Esophagus (tissue), 2 donors: Measurements from ENCODE around the gene MBTD1. TPM values are rescaled to one million over a fixed set of nuclear protein-coding genes. Genes with fewer than 3 reads are reported as not detected.
"Not testable (repeated sequence)": the region's sequence is repeated elsewhere in the genome, so short reads cannot be mapped to it uniquely, and the experiment has no call there.

Experiments
- H3K27ac ChIP-seq, 2 donors: one replicate each; pipeline ENCODE4 v1.5.1; 2013; ENCODE audit warnings: low read depth in 2 of 2, mild to moderate bottlenecking in 2 of 2, inconsistent platforms in 1 of 2, low read length in 1 of 2, moderate library complexity in 1 of 2
- H3K27me3 ChIP-seq, 2 donors: one replicate each; pipeline ENCODE4 v1.6.1; 2013; ENCODE audit warnings: low read length in 2 of 2, control low read depth in 1 of 2, mild to moderate bottlenecking in 1 of 2; ENCODE audit not compliant: insufficient read depth in 2 of 2, control insufficient read depth in 1 of 2
- H3K36me3 ChIP-seq, 2 donors: one replicate each; pipeline ENCODE4 v1.6.1; 2013; ENCODE audit warnings: low read length in 1 of 2; ENCODE audit not compliant: control insufficient read depth in 2 of 2, insufficient read depth in 2 of 2
- H3K4me1 ChIP-seq, 2 donors: one replicate each; pipeline ENCODE4 v1.6.1; 2013; ENCODE audit warnings: low read length in 1 of 2; ENCODE audit not compliant: control insufficient read depth in 2 of 2, insufficient read depth in 2 of 2
- H3K4me3 ChIP-seq, 2 donors: one replicate each; pipeline ENCODE4 v1.5.1; 2013; ENCODE audit warnings: low read length in 2 of 2, mild to moderate bottlenecking in 2 of 2, low read depth in 1 of 2, moderate library complexity in 1 of 2
- H3K9me3 ChIP-seq, 2 donors: one replicate each; pipeline ENCODE4 v1.6.1; 2013; ENCODE audit warnings: mild to moderate bottlenecking in 2 of 2, low read depth in 1 of 2, low read length in 1 of 2, moderate library complexity in 1 of 2; ENCODE audit not compliant: control insufficient read depth in 2 of 2, insufficient read depth in 1 of 2
- WGBS, 2 donors: extraction: QIAGEN DNeasy Blood & Tissue Kit; methylation state at CpG; one replicate each; pipeline ENCODE4 v1.1.7; 2013; 5-methylcytosine and 5-hydroxymethylcytosine counted together
- polyA plus RNA-seq, 2 donors: library from polyadenylated mRNA; stranded (reverse); fragments of 200-250 nt; gene quantifications; one replicate each; pipeline ENCODE4 v1.2.3, GENCODE V29; 2013
- donor health status: healthy with polysubstance abuse.
- donor health status: Bipolar disorder and iron deficiency.

Gene MBTD1
- polyA plus RNA-seq, 2 donors, result 3.9 to 8.0 TPM

DNA sequence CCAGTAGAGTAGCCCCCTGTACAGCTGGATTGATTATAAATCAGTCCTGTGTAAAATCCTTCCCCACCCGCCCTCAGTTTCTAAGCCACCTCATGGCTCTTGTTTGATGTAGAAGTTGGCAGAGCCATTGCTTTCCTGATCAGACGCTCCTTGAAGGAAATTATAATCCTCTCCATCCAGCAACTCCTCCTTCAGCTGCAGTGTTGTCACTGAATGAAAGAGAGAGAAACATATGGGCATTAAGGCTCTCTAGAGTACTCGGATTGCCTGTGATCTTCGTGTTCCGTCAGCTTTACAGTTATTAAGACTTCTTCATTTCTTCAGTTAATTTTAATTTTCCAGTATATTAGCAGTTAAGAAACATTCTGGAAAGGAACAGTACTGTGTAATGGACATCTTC, 79.4 kb downstream of the MBTD1 start:
- 71 to 76% methylated on average over 5 of the region's 5 CpGs for WGBS, 2 donors
- no peaks in the 10 kb centered on the region for H3K9me3 ChIP-seq
- no peak overlapping the region for H3K4me3 ChIP-seq
- H3K36me3 ChIP-seq, result peaks cover 0 to 5% of the 10 kb centered on the region in 2 donors
- H3K4me1 ChIP-seq, result no peaks in the 10 kb centered on the region
- H3K27ac ChIP-seq, result no peak overlapping the region
- H3K27me3 ChIP-seq, result no peaks in the 10 kb centered on the region

DNA sequence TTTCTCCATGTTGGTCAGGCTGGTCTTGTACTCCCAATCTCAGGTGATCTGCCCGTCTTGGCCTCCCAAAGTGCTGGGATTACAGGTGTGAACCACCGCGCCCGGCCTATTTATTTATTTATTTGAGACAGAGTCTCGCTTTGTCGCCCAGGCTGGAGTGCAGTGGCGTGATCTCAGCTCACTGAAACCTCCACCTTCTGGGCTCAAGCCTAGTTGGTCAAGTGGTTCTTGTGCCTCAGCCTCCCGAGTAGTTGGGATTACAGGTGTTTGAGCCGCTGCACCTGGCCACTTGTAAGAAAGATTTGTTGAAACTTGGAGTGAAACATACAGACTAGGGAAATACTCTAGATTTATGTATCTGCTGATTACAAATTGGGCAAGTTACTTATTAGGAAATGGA, 87.8 kb downstream of the MBTD1 start:
- H3K4me1 ChIP-seq, H3K27ac ChIP-seq, H3K9me3 ChIP-seq, H3K27me3 ChIP-seq, H3K4me3 ChIP-seq: not testable (repeated sequence)
- H3K36me3 ChIP-seq, result peaks cover 3 to 15% of the 10 kb centered on the region in 2 donors
- WGBS, 2 donors, result 94 to 96% methylated on average over 9 of the region's 9 CpGs

DNA sequence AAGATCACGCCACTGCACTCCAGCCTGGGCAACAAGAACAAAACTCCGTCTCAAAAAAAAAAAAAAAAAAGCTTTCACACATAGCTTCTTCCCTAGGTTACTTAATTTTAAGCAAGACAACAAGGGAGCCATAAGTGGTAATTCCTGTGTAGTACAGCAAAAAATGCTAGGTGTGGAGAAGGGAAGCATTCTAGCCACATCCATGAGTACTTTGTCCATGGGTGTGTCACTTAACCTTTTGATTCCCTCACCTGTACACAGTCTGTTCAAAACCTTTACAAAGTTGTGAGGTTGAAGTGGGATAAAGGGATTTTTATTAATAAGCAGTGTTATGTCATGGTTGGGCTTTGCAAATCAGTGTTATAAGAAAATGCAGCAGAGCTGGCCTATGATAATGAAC, 89.1 kb downstream of the MBTD1 start:
- 64 to 96% methylated on average over 2 of the region's 2 CpGs for WGBS, 2 donors
- H3K9me3 ChIP-seq, result no peaks in the 10 kb centered on the region
- no peak overlapping the region for H3K4me3 ChIP-seq
- H3K27me3 ChIP-seq, result no peaks in the 10 kb centered on the region
- H3K4me1 ChIP-seq, result no peaks in the 10 kb centered on the region
- no peak overlapping the region for H3K27ac ChIP-seq
- H3K36me3 ChIP-seq, result peaks cover 3 to 15% of the 10 kb centered on the region in 2 donors

DNA sequence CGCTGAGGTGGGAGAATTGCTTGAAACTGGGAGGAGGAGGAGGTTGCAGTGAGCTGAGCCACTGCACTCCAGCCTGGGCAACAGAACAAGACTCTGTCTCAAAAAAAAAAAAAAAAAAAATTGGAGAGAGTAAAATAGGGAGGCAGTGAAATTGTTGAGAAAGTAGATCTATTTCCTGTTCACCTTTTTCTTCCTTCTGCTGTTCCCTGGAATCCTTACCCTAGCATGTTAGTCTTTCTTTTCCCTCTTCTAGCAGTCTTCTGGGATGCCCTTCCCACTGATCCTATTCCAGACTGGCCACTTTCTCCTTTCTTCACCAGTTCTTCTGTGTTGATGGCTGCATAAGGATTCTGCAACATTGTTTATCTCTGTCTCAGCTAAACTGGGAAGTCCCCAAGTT, 90.5 kb downstream of the MBTD1 start:
- peaks cover 0 to 15% of the 10 kb centered on the region in 2 donors for H3K36me3 ChIP-seq
- peaks cover 0 to 5% of the 10 kb centered on the region in 2 donors for H3K4me1 ChIP-seq
- 91 to 95% methylated on average over 1 of the region's 1 CpG for WGBS, 2 donors
- no peaks in the 10 kb centered on the region for H3K27me3 ChIP-seq
- H3K4me3 ChIP-seq, result no peak overlapping the region
- no peaks in the 10 kb centered on the region for H3K9me3 ChIP-seq
- no peak overlapping the region for H3K27ac ChIP-seq

DNA sequence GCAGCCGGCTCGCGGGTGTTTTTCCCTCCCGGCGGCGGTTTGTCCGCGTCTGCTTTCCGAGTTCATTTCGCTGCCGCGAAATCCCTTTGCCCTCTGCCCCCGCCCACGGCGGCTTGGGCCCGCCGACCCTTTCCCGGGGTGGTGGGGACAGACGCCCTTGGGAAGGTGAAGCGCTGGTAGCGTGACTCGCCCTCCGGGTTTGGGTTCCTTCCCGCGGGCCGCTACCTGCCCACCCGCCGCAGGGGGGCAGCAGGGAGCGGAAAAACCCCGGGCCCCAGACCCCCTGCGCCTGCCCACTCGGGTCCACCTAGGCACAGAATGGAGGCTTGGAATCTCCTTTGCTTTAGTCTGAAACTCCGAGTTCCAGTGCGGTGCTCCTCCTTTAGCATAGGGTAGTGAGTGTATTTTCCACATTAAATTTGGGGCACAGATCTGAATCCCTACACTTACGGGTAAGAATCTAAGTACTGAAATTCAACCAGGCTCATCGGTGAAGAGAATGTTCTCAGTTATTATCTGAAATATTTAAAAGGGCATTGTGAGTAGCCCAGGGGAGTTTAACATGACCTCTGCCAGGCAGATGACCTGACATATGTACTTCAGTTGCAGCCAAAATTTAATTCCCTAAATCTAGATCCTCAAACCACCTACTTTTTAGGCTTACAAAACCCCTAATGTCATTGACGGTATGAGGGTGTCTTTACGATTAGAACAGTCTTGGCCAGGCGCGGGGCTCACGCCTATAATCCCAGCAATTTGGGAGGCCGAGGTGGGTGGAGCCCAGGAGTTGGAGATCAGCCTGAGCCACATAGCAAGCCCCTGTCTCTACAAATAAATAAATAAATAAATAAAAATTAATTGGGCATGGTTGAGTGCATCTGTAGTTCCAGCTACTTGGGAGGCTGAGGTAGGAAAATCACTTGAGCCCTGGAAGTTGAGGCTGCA, 92.6 kb downstream of the MBTD1 start:
- peaks cover 0 to 12% of the 10 kb centered on the region in 2 donors for H3K36me3 ChIP-seq
- peak overlapping the region; percentile 95 to 97 for H3K27ac ChIP-seq
- H3K4me1 ChIP-seq, result peaks cover 0 to 5% of the 10 kb centered on the region in 2 donors
- no peaks in the 10 kb centered on the region for H3K9me3 ChIP-seq
- peak overlapping the region; percentile 85 to 96 for H3K4me3 ChIP-seq
- 11 to 13% methylated on average over 42 of the region's 42 CpGs for WGBS, 2 donors
- H3K27me3 ChIP-seq, result no peaks in the 10 kb centered on the region

DNA sequence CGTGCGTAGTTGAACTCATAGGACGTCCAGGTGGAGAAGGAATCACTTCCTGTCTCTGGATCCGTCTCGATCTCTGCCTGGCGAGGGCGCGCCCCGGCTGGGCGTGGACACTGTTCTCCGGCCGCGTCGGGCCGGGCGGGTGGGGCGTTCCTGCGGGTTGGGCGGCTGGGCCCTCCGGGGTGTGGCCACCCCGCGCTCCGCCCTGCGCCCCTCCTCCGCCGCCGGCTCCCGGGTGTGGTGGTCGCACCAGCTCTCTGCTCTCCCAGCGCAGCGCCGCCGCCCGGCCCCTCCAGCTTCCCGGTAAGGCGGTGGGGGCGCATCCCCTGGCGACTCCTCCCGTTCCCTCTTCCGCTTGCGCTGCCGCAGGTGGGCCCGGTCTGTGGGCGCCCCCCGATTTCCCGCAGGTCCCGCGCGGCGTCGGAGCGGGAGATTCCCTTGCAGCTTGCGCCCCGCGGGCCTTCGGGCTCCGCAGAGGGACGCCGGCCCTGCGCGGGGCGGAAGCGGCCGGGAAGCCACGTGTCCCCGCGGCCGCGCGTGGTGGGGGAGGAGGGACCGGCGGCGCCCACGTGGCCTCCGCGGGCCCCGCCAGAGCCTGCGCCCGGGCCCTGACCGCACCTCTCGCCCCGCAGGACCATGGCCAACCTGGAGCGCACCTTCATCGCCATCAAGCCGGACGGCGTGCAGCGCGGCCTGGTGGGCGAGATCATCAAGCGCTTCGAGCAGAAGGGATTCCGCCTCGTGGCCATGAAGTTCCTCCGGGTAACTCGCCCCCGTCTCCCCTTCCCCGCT, 93.5 kb downstream of the MBTD1 start, which contains the start of gene NME2:
Gene NME2 (plus strand): TSS at position 214 of the 789 bp plus-strand sequence. CDS start 420 bp downstream, at position 634.
- peak within 1 kb of the TSS; percentile 95 to 97 for H3K27ac ChIP-seq
- no peaks in the 10 kb centered on the region for H3K27me3 ChIP-seq
- peak within 1 kb of the TSS; percentile 85 to 96 for H3K4me3 ChIP-seq
- H3K36me3 ChIP-seq, result peaks cover 0 to 16% of the 10 kb centered on the region in 2 donors
- 0 to 1% methylated on average over 68 to 98 of the region's 98 CpGs for WGBS, 2 donors
- H3K9me3 ChIP-seq, result no peaks in the 10 kb centered on the region
- H3K4me1 ChIP-seq, result peaks cover 0 to 5% of the 10 kb centered on the region in 2 donors

DNA sequence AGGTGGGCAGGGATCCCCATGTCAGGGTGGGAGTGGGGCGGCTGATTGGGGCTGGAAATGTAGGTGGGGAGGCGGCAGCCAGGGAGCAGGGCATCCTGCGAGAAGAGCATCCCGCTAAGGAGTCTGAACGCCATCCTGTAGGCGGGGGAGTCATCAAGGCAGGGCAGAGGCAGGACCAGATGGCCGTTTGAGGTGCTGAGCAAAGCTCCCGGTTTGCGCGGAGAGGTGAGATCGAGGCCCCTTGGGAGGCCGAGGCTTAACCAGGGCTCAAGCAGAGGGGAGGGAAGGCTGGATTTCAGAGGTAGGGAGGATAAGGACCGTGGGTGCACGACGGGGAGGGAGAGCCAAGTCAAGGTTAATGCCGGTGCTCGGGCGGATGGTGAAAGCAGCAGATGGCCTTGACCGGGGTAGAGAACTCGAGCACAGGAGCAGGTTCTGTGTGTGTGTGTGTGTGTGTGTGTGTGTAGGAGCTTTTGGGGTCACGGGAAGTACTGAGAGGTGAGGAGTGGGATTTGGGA, 94.1 kb downstream of the MBTD1 start:
- WGBS, 2 donors, result 6 to 9% methylated on average over 20 to 21 of the region's 21 CpGs
- Histone ChIP-seq H3K4me3 (peak overlapping the region; percentile 85 to 96), H3K27ac (peak overlapping the region; percentile 95 to 97), H3K9me3 (no peaks in the 10 kb centered on the region), H3K27me3 (no peaks in the 10 kb centered on the region), H3K4me1 (peaks cover 0 to 5% of the 10 kb centered on the region in 2 donors), H3K36me3 (peaks cover 0 to 18% of the 10 kb centered on the region in 2 donors)

DNA sequence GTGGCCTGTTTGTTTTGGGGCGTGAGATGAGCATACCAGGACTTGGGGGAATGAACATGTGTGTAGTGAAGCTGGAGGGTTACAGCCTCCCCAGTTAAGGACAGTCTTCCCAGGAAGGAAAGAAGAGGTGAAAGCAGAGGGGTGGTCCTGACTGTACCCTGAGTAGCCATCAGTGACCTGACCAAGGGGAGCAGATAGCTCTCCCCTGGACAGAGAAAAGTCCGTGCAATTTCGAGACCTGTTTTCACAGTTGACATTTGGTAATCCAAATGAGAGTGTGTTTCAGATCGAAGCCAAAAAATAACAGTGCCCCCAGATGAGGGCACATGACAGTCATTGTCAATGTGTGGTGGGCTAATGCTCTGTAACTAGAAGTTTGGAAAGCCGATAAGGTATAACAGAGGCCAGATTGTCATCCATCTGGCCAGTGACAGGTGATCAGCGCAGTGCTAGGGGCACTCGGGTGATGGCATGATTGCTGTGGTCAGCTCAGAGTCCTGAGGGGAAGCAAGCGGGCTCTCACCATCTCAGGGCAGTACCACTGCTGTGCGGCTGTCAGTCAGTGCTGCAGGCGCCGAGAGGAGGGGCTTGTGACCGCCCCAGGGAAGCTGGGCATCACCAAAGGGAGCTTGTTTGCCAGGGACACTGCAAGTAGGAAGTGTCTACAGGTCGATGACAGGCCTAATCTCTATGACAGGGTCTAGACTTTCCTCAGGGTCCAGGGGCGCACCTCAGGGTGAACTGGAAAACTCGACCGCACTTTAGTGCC, 94.8 kb downstream of the MBTD1 start:
- Histone ChIP-seq H3K36me3 (peaks cover 0 to 17% of the 10 kb centered on the region in 2 donors), H3K27me3 (no peaks in the 10 kb centered on the region), H3K9me3 (no peaks in the 10 kb centered on the region), H3K27ac (peak overlapping the region; percentile 95 to 97), H3K4me3 (peak overlapping the region; percentile 85 to 96), H3K4me1 (peaks cover 0 to 5% of the 10 kb centered on the region in 2 donors)
- 56 to 59% methylated on average over 16 of the region's 16 CpGs for WGBS, 2 donors

DNA sequence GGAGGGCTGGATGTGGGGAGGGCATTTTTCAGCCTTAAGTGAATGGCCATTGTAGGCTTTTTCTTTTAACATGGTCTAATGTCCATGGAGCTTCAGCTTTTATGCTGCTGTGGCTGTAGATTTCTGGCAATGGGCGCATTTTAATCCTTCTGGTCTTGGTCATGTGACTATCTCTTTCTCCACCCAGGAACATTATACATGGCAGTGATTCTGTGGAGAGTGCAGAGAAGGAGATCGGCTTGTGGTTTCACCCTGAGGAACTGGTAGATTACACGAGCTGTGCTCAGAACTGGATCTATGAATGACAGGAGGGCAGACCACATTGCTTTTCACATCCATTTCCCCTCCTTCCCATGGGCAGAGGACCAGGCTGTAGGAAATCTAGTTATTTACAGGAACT, 98.3 kb downstream of the MBTD1 start:
- H3K4me1 ChIP-seq, result peaks cover 0 to 5% of the 10 kb centered on the region in 2 donors
- H3K36me3 ChIP-seq, result peaks cover 0 to 10% of the 10 kb centered on the region in 2 donors
- 74 to 91% methylated on average over 3 of the region's 3 CpGs for WGBS, 2 donors
- no peak overlapping the region for H3K27ac ChIP-seq
- H3K9me3 ChIP-seq, result no peaks in the 10 kb centered on the region
- H3K4me3 ChIP-seq, result no peak overlapping the region
- H3K27me3 ChIP-seq, result no peaks in the 10 kb centered on the region
